ENCODE results near the gene SERPINA5.

The SERPINA5 gene

GRCh38 chr14:94595912-94596311 is 14.7 kb downstream of the SERPINA5 start:
- no peak for DNase-seq (ENCODE audit: extremely low spot score)
- ChIA-PET CTCF (no interaction called here), POLR2A (no interaction called here)
- TF ChIP-seq TARDBP (IDR thresholded peaks at IDR 0.05) (no peak), ELF4 (IDR thresholded peaks at IDR 0.05) (no peak), NFRKB (IDR thresholded peaks at IDR 0.05) (no peak), ARNT (IDR thresholded peaks at IDR 0.05) (no peak), FOXA1 (IDR thresholded peaks at IDR 0.05) (no peak), PKNOX1 (IDR thresholded peaks at IDR 0.05) (no peak), FOXM1 (IDR thresholded peaks at IDR 0.05; ENCODE audit: borderline replicate concordance) (no peak), ZNF384 (IDR thresholded peaks at IDR 0.05) (no peak), L3MBTL2 (conservative IDR thresholded peaks at IDR 0.05) (no peak), BHLHE40 (IDR thresholded peaks at IDR 0.05; ENCODE audit: borderline replicate concordance) (no peak), SUZ12 (IDR thresholded peaks at IDR 0.05) (no peak), SP1 (IDR thresholded peaks at IDR 0.05) (no peak), CTBP1 (IDR thresholded peaks at IDR 0.05; ENCODE audit: borderline replicate concordance) (no peak), FOXK2 (IDR thresholded peaks at IDR 0.05) (no peak), LEF1 (IDR thresholded peaks at IDR 0.05; ENCODE audit: borderline replicate concordance) (no peak), HDGF (IDR thresholded peaks at IDR 0.05; ENCODE audit: borderline replicate concordance) (no peak)

GRCh38 chr14:94596361-94596760 is 15.1 kb downstream of the SERPINA5 start:
- POLR2A ChIA-PET, result no interaction called here
- DNase-seq (ENCODE audit: extremely low spot score), result no peak
- TF ChIP-seq SUZ12 (IDR thresholded peaks at IDR 0.05) (no peak), TARDBP (IDR thresholded peaks at IDR 0.05) (no peak), LEF1 (IDR thresholded peaks at IDR 0.05; ENCODE audit: borderline replicate concordance) (no peak), CTBP1 (IDR thresholded peaks at IDR 0.05; ENCODE audit: borderline replicate concordance) (no peak)
- CTCF ChIA-PET, result no interaction called here

- ChIA-PET CTCF (no interaction called here), POLR2A (no interaction called here)
- TF ChIP-seq NFRKB (IDR thresholded peaks at IDR 0.05), result no peak
- no peak for TF ChIP-seq PKNOX1 (IDR thresholded peaks at IDR 0.05)
- no peak for TF ChIP-seq ZNF384 (IDR thresholded peaks at IDR 0.05)
- no peak for TF ChIP-seq BHLHE40 (IDR thresholded peaks at IDR 0.05; ENCODE audit: borderline replicate concordance)
- no peak for TF ChIP-seq TARDBP (IDR thresholded peaks at IDR 0.05)
- no peak for TF ChIP-seq FOXM1 (IDR thresholded peaks at IDR 0.05; ENCODE audit: borderline replicate concordance)
- TF ChIP-seq SUZ12 (IDR thresholded peaks at IDR 0.05), result no peak
- TF ChIP-seq CTBP1 (IDR thresholded peaks at IDR 0.05; ENCODE audit: borderline replicate concordance), result no peak
- TF ChIP-seq HDGF (IDR thresholded peaks at IDR 0.05; ENCODE audit: borderline replicate concordance), result no peak
- no peak for TF ChIP-seq LEF1 (IDR thresholded peaks at IDR 0.05; ENCODE audit: borderline replicate concordance)
- TF ChIP-seq ARNT (IDR thresholded peaks at IDR 0.05), result no peak
- no peak for TF ChIP-seq FOXK2 (IDR thresholded peaks at IDR 0.05)
- no peak for TF ChIP-seq L3MBTL2 (conservative IDR thresholded peaks at IDR 0.05)
- TF ChIP-seq SP1 (IDR thresholded peaks at IDR 0.05), result no peak
- TF ChIP-seq ELF4 (IDR thresholded peaks at IDR 0.05), result no peak
- no peak for TF ChIP-seq FOXA1 (IDR thresholded peaks at IDR 0.05)
- no peak for DNase-seq (ENCODE audit: extremely low spot score)
Observed at GRCh38 chr14:94597788-94598187, 16.6 kb downstream of the SERPINA5 start.

GRCh38 chr14:94598506-94598815 is 17.2 kb downstream of the SERPINA5 start:
- ChIA-PET CTCF (no interaction called here), POLR2A (no interaction called here)
- no peak for DNase-seq (ENCODE audit: extremely low spot score)
- no peak for TF ChIP-seq ARNT (IDR thresholded peaks at IDR 0.05)
- TF ChIP-seq SP1 (IDR thresholded peaks at IDR 0.05), result no peak
- no peak for TF ChIP-seq ZNF384 (IDR thresholded peaks at IDR 0.05)
- TF ChIP-seq TARDBP (IDR thresholded peaks at IDR 0.05), result no peak

- ChIA-PET POLR2A (no interaction called here), CTCF (no interaction called here)
- no peak for DNase-seq (ENCODE audit: extremely low spot score)
- TF ChIP-seq NFRKB (IDR thresholded peaks at IDR 0.05) (no peak), ZNF384 (IDR thresholded peaks at IDR 0.05) (no peak), FOXM1 (IDR thresholded peaks at IDR 0.05; ENCODE audit: borderline replicate concordance) (no peak), CTBP1 (IDR thresholded peaks at IDR 0.05; ENCODE audit: borderline replicate concordance) (no peak), L3MBTL2 (conservative IDR thresholded peaks at IDR 0.05) (no peak), SP1 (IDR thresholded peaks at IDR 0.05) (no peak), LEF1 (IDR thresholded peaks at IDR 0.05; ENCODE audit: borderline replicate concordance) (no peak), TARDBP (IDR thresholded peaks at IDR 0.05) (no peak)
Observed at GRCh38 chr14:94598816-94599655, 17.8 kb downstream of the SERPINA5 start.

GRCh38 chr14:94599656-94600004 is 18.4 kb downstream of the SERPINA5 start:
- ChIA-PET CTCF (no interaction called here), POLR2A (no interaction called here)
- no peak for DNase-seq (ENCODE audit: extremely low spot score)
- TF ChIP-seq SP1 (IDR thresholded peaks at IDR 0.05) (no peak), ARNT (IDR thresholded peaks at IDR 0.05) (no peak), LEF1 (IDR thresholded peaks at IDR 0.05; ENCODE audit: borderline replicate concordance) (no peak), L3MBTL2 (conservative IDR thresholded peaks at IDR 0.05) (no peak), FOXK2 (IDR thresholded peaks at IDR 0.05) (no peak), BHLHE40 (IDR thresholded peaks at IDR 0.05; ENCODE audit: borderline replicate concordance) (no peak), SUZ12 (IDR thresholded peaks at IDR 0.05) (no peak), PKNOX1 (IDR thresholded peaks at IDR 0.05) (no peak), ZNF384 (IDR thresholded peaks at IDR 0.05) (no peak), ELF4 (IDR thresholded peaks at IDR 0.05) (no peak), CTBP1 (IDR thresholded peaks at IDR 0.05; ENCODE audit: borderline replicate concordance) (no peak), HDGF (IDR thresholded peaks at IDR 0.05; ENCODE audit: borderline replicate concordance) (no peak), NFRKB (IDR thresholded peaks at IDR 0.05) (no peak), TARDBP (IDR thresholded peaks at IDR 0.05) (no peak), FOXA1 (IDR thresholded peaks at IDR 0.05) (no peak)

All from HEK293T (cell line).